Left lung (tissue), 10 donors: ENCODE results near the gene CYFIP1. TPM values are rescaled to one million over a fixed set of nuclear protein-coding genes. Genes with fewer than 3 reads are reported as not detected.

Source experiments
- ATAC-seq: fragments of 200-7000 bp; cut with Tn5 transposase; one replicate; pipeline ENCODE4 v1.9.1; 2020; ENCODE audit warnings: moderate library complexity
- DNase-seq, 4 donors: peaks; one replicate each; pipeline ENCODE4 v3.0.0-alpha.2; 2013 to 2020
- H3K27ac ChIP-seq, 2 donors: fragments of 200-600 bp; sonication (generic) in 1 of 2; one replicate each; pipeline versions ENCODE4 v1.5.0 to v1.8.0; 2020 to 2021
- H3K27me3 ChIP-seq, 2 donors: fragments of 200-600 bp; sonication (generic) in 1 of 2; one replicate each; pipeline versions ENCODE4 v1.5.0 to v1.8.0; 2020 to 2021
- H3K36me3 ChIP-seq, 2 donors: fragments of 200-600 bp; sonication (generic) in 1 of 2; one replicate each; pipeline versions ENCODE4 v1.5.0 to v1.8.0; 2020 to 2021
- H3K4me1 ChIP-seq, 2 donors: fragments of 200-600 bp; one replicate each; pipeline ENCODE4 v1.8.0; 2021
- H3K4me3 ChIP-seq, 2 donors: fragments of 200-600 bp; sonication (generic) in 1 of 2; one replicate each; pipeline versions ENCODE4 v1.5.0 to v1.8.0; 2020 to 2021; ENCODE audit warnings: mild to moderate bottlenecking in 1 of 2
- H3K9me3 ChIP-seq, 2 donors: fragments of 200-600 bp; sonication (generic) in 1 of 2; one replicate each; pipeline versions ENCODE4 v1.5.0 to v1.8.0; 2020 to 2021
- CTCF ChIP-seq, 2 donors: fragments of 200-600 bp; sonication (generic) in 1 of 2; IDR thresholded peaks; one replicate each; pipeline versions ENCODE4 v1.5.0 to v1.8.0; 2021; ENCODE audit warnings: antibody characterized with exemption in 2 of 2
- intact Hi-C, 2 donors: fragments of 100-400 bp; cut with DNase I; formaldehyde crosslinking; loops; one replicate each; pipeline versions ENCODE4 v1.11.2 to v1.14.2; 2022
- polyA plus RNA-seq, 6 donors: library from polyadenylated mRNA; unstranded; fragments of 120-200 nt; gene quantifications; one replicate each; pipeline ENCODE4 v1.2.1, GENCODE V29; 2013; ENCODE audit not compliant: insufficient read length in 6 of 6
- total RNA-seq, 2 donors: library from RNA; stranded (reverse); fragmentation: NEBNext Ultra II Directional; extraction: Animal tissue kit (Norgen Biotek cat#: 25700); gene quantifications; one replicate each; pipeline ENCODE4 v1.2.1, GENCODE V29; 2021
- donor health status: DM: no; HTN: yes; CAD: no.
- donor health status: DM: no; HTN: no; CAD: no.

CYFIP1 gene
- total and polyA plus RNA-seq, 8 donors, result 85.6 to 164 (median 92.3) TPM

GRCh38 chr15:22863356-22863755 is 116.8 kb downstream of the CYFIP1 start:
- H3K4me1 ChIP-seq, result no peaks in the 10 kb centered on the region
- intact Hi-C loops, result no loop called here
- no peaks in the 10 kb centered on the region for H3K27me3 ChIP-seq
- no peaks in the 10 kb centered on the region for H3K9me3 ChIP-seq
- no peak overlapping the region for H3K27ac ChIP-seq
- TF ChIP-seq CTCF (IDR thresholded peaks at IDR 0.05), result no peak
- ATAC-seq (no peak), DNase-seq (no peak)
- no peak overlapping the region for H3K4me3 ChIP-seq
- peaks cover 0 to 97% of the 10 kb centered on the region in 2 donors for H3K36me3 ChIP-seq

- no peaks in the 10 kb centered on the region for H3K27me3 ChIP-seq
- peaks cover 0 to 97% of the 10 kb centered on the region in 2 donors for H3K36me3 ChIP-seq
- no peak for TF ChIP-seq CTCF (IDR thresholded peaks at IDR 0.05)
These were observed 119.0 kb downstream of the CYFIP1 start for GRCh38 chr15:22861161-22861560.

GRCh38 chr15:22856659-22857058 is 123.5 kb downstream of the CYFIP1 start:
- H3K9me3 ChIP-seq, result no peaks in the 10 kb centered on the region
- no peaks in the 10 kb centered on the region for H3K4me1 ChIP-seq
- intact Hi-C loops, result no loop called here
- ATAC-seq (no peak), DNase-seq (no peak)
- peaks cover 0 to 99% of the 10 kb centered on the region in 2 donors for H3K36me3 ChIP-seq
- H3K27me3 ChIP-seq, result no peaks in the 10 kb centered on the region
- no peak for TF ChIP-seq CTCF (IDR thresholded peaks at IDR 0.05)
- H3K4me3 ChIP-seq, result no peak overlapping the region
- no peak overlapping the region for H3K27ac ChIP-seq

More at GRCh38 chr15:22861161-22861560, 119.0 kb downstream of the CYFIP1 start:
- DNase-seq (no peak), ATAC-seq (no peak)
- intact Hi-C loops, result no loop called here
- Histone ChIP-seq H3K27ac (no peak overlapping the region), H3K9me3 (no peaks in the 10 kb centered on the region), H3K4me3 (no peak overlapping the region), H3K4me1 (no peaks in the 10 kb centered on the region)

DNA sequence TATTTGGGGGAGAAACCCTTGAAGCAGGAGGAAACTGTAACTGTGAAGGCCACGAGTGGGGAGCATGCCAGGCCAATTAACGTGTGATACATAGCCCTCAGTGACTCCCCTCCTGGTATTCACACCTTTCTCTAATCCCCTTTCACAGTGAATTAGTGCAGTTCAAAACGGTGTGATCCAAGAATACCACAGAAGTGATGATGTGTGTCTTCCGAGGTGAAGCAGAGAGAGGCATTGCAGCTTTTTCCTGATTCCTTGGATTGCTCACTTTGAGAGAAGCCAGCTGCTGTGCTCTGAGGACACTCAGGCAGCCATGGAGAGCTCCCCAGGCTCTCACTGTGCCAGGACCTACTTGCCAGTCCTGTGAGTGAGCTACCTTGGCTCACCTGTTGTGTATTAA is 124.4 kb downstream of the CYFIP1 start:
- H3K4me3 ChIP-seq, result no peak overlapping the region
- H3K27ac ChIP-seq, result no peak overlapping the region
- no peak for DNase-seq
- H3K4me1 ChIP-seq, result no peaks in the 10 kb centered on the region
- TF ChIP-seq CTCF (IDR thresholded peaks at IDR 0.05), result no peak
- H3K9me3 ChIP-seq, result no peaks in the 10 kb centered on the region
- intact Hi-C loops, result no loop called here
- peaks cover 0 to 93% of the 10 kb centered on the region in 2 donors for H3K36me3 ChIP-seq
- no peaks in the 10 kb centered on the region for H3K27me3 ChIP-seq
- peak; percentile 29 for ATAC-seq

GRCh38 chr15:22851513-22851912 is 128.7 kb downstream of the CYFIP1 start:
- no peak overlapping the region for H3K4me3 ChIP-seq
- DNase-seq, result no peak
- H3K9me3 ChIP-seq, result no peaks in the 10 kb centered on the region
- H3K27ac ChIP-seq, result no peak overlapping the region
- no peak for TF ChIP-seq CTCF (IDR thresholded peaks at IDR 0.05)
- H3K27me3 ChIP-seq, result no peaks in the 10 kb centered on the region
- intact Hi-C loops, result no loop called here
- H3K36me3 ChIP-seq, result peaks cover 0 to 89% of the 10 kb centered on the region in 2 donors
- no peaks in the 10 kb centered on the region for H3K4me1 ChIP-seq
- ATAC-seq, result no peak
